Testis (tissue), 3 donors: ENCODE results near the gene ZNF554. TPM values are rescaled to one million over a fixed set of nuclear protein-coding genes. Genes with fewer than 3 reads are reported as not detected.
A peak's percentile ranks its signal among the peaks of the same experiment; 100 is the strongest.

Source experiments
- DNase-seq: peaks from one replicate; pipeline ENCODE4 v3.0.0-alpha.2; 2019
- H3K27ac ChIP-seq, 2 donors: fragments of 200-600 bp; sonication (generic); one replicate each; pipeline ENCODE4 v1.5.1; 2019
- H3K27me3 ChIP-seq: fragments of 200-600 bp; sonication (generic); one replicate; pipeline ENCODE4 v1.5.1; 2019
- H3K36me3 ChIP-seq: fragments of 200-600 bp; sonication (generic); one replicate; pipeline ENCODE4 v1.5.1; 2017; ENCODE audit warnings: low read depth; ENCODE audit errors: missing control alignments
- H3K4me1 ChIP-seq: fragments of 200-600 bp; sonication (generic); one replicate; pipeline ENCODE4 v1.5.1; 2019
- H3K4me3 ChIP-seq, 2 donors: fragments of 200-600 bp; sonication (generic); one replicate each; pipeline ENCODE4 v1.5.1; 2017 to 2019
- H3K9me3 ChIP-seq: fragments of 200-600 bp; sonication (generic); one replicate; pipeline ENCODE4 v1.5.1; 2017
- POLR2A ChIP-seq: fragments of 450-650 bp; IDR thresholded peaks from one replicate; pipeline ENCODE4 v1.6.1; 2017; ENCODE audit warnings: antibody characterized with exemption, mild to moderate bottlenecking, moderate library complexity
- WGBS, 2 donors: methylation state at CpG; one replicate each; pipeline ENCODE4 v1.1.5; 2018; 5-methylcytosine and 5-hydroxymethylcytosine counted together
- intact Hi-C: fragments of 100-400 bp; cut with DNase I; formaldehyde crosslinking; loops from one replicate; pipeline ENCODE4 v1.15.1; 2023; ENCODE audit warnings: low total_unique reads
- polyA plus RNA-seq: library from polyadenylated mRNA; stranded (reverse); fragments of 350-450 nt; fragmentation: Illumina TruSeq; extraction: RNeasy Lipid Tissue Mini Kit (QIAGEN cat#74804); gene quantifications from one replicate; pipeline ENCODE4 v1.2.3, GENCODE V29; 2014; ENCODE audit warnings: low read depth, low replicate concordance; ENCODE audit not compliant: insufficient read depth
- total RNA-seq, 2 donors: library from RNA; depleted of rRNA; stranded (reverse); fragments of >200 nt; gene quantifications; one replicate each; pipeline ENCODE4 v1.2.3, GENCODE V29; 2016
- TF ChIP-seq, protein P1 (sequence below), 3 experiments: fragments of 450-650 bp in 2 of 3; fragments of 200-600 bp in 1 of 3; sonication (generic) in 1 of 3; IDR thresholded peaks; one replicate each; pipeline ENCODE4 v1.5.1; 2016 to 2019; ENCODE audit warnings: antibody characterized with exemption in 3 of 3, mild to moderate bottlenecking in 2 of 3, moderate library complexity in 1 of 3

ZNF554 gene
- total and polyA plus RNA-seq, 3 donors from 2014 or later, result 6.9 to 9.4 (median 9.3) TPM

DNA sequence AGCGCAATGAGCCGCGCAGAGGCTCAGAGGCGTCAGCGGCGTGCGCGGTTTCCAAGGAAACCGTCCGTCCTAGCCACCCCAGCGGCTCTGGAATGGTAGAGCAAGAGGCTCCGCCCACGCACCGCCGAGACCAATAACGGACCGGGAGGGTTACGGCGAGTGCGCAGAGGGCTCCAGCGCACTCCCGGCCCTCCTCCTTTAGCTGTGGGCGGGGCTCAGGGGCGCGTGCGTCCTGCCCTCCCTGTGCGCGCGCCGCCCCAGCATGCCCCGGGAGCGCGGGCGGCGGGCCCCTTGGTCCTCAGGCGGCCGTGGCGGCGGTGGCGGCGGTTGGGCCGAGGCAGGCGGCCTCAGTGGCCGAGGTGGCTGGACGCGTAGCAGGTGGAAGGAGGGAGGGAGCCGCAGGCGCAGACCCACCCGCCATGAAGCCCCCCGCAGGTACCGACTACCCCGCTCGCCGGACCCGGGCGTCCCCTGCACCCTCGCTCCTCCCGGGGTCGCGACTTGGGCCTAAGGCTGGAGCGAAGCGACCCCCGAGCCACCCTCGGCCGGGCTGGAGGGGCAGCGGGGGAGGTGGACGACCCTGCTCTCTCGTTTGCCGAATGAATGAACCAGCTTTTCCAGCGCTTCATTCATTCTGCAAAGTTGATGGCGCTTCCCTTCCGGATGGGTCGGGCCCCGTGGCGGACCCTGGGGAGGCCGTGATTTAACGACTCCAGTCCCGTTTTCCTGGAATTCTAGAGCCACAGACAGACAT, 34.2 kb upstream of the ZNF554 start, which contains the start of gene THOP1:
Gene THOP1 (plus strand): TSS at position 260 of the 754 bp plus-strand sequence. CDS start 160 bp downstream, at position 420.
- Histone ChIP-seq H3K27ac (peak within 1 kb of the TSS in 1 of 2 donors; percentile 58), H3K9me3 (no peaks in the 10 kb centered on the region), H3K4me3 (peak within 1 kb of the TSS; percentile 87 to 93), H3K27me3 (no peaks in the 10 kb centered on the region), H3K36me3 (no peaks in the 10 kb centered on the region), H3K4me1 (peaks cover 34% of the 10 kb centered on the region)
- DNase-seq, result peak; percentile 99
- intact Hi-C loops, result no loop called here
- 0 to 1% methylated on average over 15 to 78 of the region's 78 CpGs for WGBS, 2 donors
- TF ChIP-seq POLR2A, result no peak
- TF ChIP-seq, protein P1, sequence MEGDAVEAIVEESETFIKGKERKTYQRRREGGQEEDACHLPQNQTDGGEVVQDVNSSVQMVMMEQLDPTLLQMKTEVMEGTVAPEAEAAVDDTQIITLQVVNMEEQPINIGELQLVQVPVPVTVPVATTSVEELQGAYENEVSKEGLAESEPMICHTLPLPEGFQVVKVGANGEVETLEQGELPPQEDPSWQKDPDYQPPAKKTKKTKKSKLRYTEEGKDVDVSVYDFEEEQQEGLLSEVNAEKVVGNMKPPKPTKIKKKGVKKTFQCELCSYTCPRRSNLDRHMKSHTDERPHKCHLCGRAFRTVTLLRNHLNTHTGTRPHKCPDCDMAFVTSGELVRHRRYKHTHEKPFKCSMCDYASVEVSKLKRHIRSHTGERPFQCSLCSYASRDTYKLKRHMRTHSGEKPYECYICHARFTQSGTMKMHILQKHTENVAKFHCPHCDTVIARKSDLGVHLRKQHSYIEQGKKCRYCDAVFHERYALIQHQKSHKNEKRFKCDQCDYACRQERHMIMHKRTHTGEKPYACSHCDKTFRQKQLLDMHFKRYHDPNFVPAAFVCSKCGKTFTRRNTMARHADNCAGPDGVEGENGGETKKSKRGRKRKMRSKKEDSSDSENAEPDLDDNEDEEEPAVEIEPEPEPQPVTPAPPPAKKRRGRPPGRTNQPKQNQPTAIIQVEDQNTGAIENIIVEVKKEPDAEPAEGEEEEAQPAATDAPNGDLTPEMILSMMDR (IDR thresholded peaks at IDR 0.05), result no peak

DNA sequence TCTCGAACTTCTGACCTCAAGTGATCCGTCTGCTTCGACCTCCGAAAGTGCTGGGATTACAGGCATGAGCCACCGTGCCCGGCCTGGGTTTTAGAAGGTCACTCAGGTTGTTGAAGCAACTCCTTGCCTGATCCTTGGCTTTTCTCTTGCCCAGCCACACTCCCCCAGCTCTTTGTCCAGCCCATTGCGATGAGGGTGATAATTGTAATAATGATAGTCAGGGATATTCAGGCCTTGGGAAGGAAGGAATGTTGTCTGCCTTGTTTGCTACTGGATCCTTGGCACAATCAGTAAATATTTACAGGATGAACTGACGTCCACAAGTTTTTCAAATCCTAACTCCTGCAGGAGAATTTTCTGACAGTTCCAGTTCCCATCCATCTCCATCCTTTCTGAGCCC, 32.6 kb upstream of the ZNF554 start:
- no peak for DNase-seq
- 60 to 75% methylated on average over 7 to 8 of the region's 8 CpGs for WGBS, 2 donors
- peaks cover 23% of the 10 kb centered on the region for H3K4me1 ChIP-seq
- intact Hi-C loops, result no loop called here
- H3K9me3 ChIP-seq, result no peaks in the 10 kb centered on the region
- H3K4me3 ChIP-seq, result no peak overlapping the region
- H3K36me3 ChIP-seq, result no peaks in the 10 kb centered on the region
- H3K27me3 ChIP-seq, result no peaks in the 10 kb centered on the region
- H3K27ac ChIP-seq, result no peak overlapping the region
- TF ChIP-seq POLR2A, result no peak
- TF ChIP-seq, protein P1 (IDR thresholded peaks at IDR 0.05), result no peak

DNA sequence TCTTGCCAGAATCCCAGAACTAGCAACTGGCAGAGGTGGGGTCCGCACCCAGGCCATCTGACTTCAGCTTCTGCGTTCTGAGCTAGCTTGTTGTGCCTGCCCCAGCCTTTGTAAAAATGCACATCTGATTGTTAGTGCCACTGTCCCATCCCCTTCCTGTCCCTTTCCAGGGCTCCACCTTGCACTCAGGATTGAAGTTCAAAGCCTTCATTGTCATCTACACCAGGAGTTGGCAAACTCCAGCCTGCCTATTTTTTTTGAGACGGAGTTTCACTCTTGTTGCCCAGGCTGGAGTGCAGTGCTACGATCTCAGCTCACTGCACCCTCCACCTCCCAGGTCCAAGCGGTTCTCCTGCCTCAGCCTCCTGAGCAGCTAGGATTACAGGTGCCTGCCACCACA, 31.4 kb upstream of the ZNF554 start:
- WGBS, 2 donors, result 88 to 97% methylated on average over 5 of the region's 5 CpGs
- Histone ChIP-seq H3K4me3 (no peak overlapping the region), H3K27ac (no peak overlapping the region), H3K36me3 (no peaks in the 10 kb centered on the region), H3K9me3 (no peaks in the 10 kb centered on the region), H3K4me1 (peaks cover 21% of the 10 kb centered on the region), H3K27me3 (no peaks in the 10 kb centered on the region)
- no peak for DNase-seq
- intact Hi-C loops, result no loop called here
- TF ChIP-seq, protein P1 (IDR thresholded peaks at IDR 0.05), result no peak
- TF ChIP-seq POLR2A, result no peak

DNA sequence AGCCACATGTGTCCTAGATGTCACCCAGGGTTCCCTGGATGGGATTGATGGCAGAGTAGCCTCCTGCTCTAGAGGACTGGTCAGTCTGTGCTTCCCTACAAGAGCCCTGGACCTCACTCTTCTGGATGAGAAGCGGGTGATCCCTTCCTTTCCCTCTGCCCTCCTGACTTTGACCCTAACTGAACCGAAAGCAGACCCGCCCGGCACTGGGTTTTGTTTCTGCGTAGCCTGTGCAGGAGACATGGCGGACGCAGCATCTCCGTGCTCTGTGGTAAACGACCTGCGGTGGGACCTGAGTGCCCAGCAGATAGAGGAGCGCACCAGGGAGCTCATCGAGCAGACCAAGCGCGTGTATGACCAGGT, 29.5 kb upstream of the ZNF554 start:
- Histone ChIP-seq H3K36me3 (no peaks in the 10 kb centered on the region), H3K4me3 (no peak overlapping the region), H3K27ac (no peak overlapping the region), H3K27me3 (no peaks in the 10 kb centered on the region), H3K4me1 (peaks cover 17% of the 10 kb centered on the region), H3K9me3 (no peaks in the 10 kb centered on the region)
- no peak for DNase-seq
- TF ChIP-seq POLR2A, result no peak
- TF ChIP-seq, protein P1 (IDR thresholded peaks at IDR 0.05), result no peak
- intact Hi-C loops, result no loop called here
- 91 to 92% methylated on average over 13 to 14 of the region's 14 CpGs for WGBS, 2 donors
